Tibial nerve (tissue), 4 donors: ENCODE measurements around the gene HOXA5.

Source experiments
- CTCF ChIP-seq, 5 experiments: fragments of 200-600 bp in 3 of 5; fragments of 450-650 bp in 2 of 5; sonication (generic) in 3 of 5; IDR thresholded peaks; one replicate each; pipeline ENCODE4 v1.5.1; 2016 to 2019; ENCODE audit warnings: antibody characterized with exemption in 5 of 5, mild to moderate bottlenecking in 3 of 5, moderate library complexity in 2 of 5
- EP300 ChIP-seq, 2 donors: sonication (generic); formaldehyde crosslinking; IDR thresholded peaks; one replicate each; pipeline ENCODE4 v1.6.1; 2017; ENCODE audit warnings: antibody characterized with exemption in 2 of 2, mild to moderate bottlenecking in 1 of 2
- POLR2A ChIP-seq, 2 donors: fragments of 450-650 bp; IDR thresholded peaks; one replicate each; pipeline ENCODE4 v1.6.1; 2017; ENCODE audit warnings: antibody characterized with exemption in 2 of 2, mild to moderate bottlenecking in 2 of 2, moderate library complexity in 2 of 2

- no peak for TF ChIP-seq CTCF (IDR thresholded peaks at IDR 0.05)
- TF ChIP-seq POLR2A (IDR thresholded peaks at IDR 0.05) = no peak
- no peak for TF ChIP-seq EP300 (IDR thresholded peaks at IDR 0.05)
Measured at GRCh38 chr7:27181795-27182275, 38.4 kb upstream of the HOXA5 start.
